DMS114 treated with DMSO at 0.1 percent for 48 hours (cell line): ENCODE results near the gene RGS21.

Experiments
- DNase-seq: peaks from one replicate; lab custom pipeline; 2025; ENCODE audit not compliant: unreplicated experiment; lab: John Stamatoyannopoulos, UW

Gene RGS21

DNA sequence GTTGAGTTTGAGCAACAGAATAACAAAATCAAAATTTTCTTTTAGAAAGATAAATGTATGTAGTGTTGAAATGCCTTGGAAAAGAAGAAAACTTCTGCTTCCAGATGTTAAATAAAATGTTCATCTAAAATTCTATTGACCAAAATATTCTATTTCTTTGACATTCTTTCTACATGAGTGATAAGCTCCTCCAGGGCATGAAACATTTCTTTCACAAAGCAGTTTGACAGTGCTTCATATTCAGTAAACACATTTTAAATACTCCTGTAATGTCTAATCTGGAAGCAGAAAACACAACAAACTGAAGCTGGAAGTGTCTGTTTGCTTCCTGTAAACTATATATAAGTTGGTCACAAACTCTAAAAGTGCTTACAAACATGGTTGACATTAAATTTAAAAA lies 61.5 kb downstream of the RGS21 start:
- no peak for DNase-seq

DNA sequence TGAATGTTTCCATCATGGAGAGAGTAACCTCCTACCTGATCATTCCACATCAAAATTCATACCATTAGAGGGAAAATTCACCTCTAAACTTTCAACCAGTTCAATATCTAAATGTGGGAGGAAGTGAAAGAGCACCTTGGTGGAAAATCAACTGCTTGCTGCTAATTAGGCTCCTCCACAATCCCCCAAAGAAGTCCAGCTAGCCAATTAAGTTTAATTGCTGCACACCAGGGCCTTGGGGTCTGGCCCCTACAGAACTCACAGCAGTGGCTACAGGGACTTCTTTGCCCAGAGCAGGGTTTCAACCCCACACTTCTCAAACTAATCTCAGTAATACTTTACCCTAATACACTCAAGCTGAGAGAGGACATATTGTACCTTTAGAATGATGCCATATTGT lies 62.1 kb downstream of the RGS21 start:
- DNase-seq: no peak

DNA sequence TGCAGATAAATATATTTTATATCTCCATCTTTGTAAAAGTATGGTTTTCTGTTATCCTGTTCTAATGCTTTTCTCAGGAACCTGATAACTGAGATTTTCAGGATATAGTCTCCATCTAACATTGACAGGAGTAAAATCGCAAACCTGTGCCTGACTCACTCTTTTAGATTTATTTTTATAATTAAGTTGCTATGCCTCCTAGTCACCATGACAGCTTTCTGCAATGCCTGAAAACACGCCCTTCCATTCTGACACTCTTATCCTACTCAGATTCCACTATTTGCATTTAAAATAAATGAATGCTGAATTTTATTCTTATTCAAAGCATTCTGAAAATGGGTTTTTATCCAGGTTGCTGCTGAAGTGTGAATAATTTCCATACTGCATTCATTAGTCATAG lies 62.8 kb downstream of the RGS21 start:
- no peak for DNase-seq

DNA sequence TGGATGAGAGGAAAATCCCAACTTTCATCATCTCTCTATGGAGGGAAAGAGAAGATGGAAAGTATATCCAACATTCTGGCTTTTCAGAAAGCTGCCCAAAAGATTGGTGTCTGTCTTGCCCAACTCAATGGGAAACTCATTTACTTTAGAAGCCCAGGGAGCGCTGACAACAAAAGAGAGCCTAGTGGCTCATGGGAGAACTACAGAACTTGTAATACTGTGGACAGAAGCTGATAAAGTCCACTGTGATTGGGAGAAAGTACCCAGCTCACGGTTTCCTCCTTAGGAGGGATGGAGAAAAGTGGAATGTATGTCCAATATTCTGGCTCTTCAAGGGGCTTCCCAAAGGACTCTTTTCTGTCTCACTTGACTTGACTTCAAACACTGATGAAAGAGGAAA lies 66.0 kb downstream of the RGS21 start:
- DNase-seq: no peak

DNA sequence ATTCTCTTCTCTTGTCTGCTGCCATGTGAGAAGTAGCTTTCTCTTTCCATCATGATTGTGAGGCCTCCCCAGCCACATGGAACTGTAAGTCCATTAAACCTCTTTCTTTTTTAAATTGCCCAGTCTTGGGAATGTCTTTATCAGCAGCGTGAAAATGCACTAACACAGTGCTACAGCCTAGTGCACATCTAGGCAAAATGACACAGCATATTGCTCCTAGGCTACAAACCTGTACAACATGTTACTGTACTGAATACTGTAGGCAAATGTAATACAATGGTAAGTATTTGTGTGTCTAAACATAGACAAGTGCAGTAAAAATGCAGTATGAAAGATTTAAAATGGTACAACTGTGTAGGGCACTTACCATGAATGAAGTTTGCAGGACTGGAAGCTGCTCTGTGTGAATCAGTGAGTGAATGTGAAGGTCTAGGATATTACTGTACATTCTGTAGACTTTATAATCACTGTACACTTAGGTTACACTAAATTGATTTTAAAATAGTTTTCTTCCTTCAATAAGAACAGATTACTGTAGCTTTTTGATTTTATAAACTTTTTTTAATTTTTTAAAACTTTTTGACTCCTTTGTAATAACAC lies 69.4 kb downstream of the RGS21 start:
- DNase-seq: no peak

DNA sequence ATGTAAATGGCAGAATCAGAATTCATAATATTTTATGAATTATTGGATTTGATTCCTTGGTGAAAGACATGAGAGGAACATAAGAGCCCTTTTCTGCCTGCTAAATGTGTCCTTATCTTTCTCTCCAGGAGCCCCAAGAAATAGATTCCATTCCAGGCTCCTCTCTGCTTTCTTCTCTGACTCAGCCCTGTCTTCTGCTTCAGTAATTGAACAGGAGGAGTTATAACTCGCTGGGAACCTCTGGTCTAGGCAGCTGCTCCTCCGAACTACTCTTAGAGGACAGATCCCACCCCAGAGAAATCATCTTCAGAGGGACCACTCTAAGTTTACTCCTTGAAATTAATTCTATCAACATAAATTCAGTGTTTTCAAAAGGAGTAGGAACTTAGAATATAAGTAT lies 78.4 kb downstream of the RGS21 start:
- no peak for DNase-seq

DNA sequence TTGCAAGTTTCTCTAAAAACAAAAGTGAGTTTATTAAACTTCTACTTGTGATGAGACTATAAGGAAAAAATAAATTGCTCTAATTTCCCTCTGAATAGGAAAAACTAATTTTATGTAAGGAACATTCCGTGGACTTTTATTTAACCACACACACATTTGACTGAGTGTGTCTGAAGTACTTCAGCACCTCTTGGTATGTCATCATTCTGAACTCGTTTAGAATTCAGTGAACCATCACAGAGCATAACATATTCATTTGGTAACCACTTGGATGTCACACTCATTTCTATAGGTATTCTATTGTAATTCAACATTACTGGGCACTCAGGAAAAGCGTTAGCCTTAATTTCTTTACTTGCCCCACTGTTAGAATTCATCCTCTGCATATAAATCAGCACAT lies 79.1 kb downstream of the RGS21 start:
- DNase-seq: no peak

DNA sequence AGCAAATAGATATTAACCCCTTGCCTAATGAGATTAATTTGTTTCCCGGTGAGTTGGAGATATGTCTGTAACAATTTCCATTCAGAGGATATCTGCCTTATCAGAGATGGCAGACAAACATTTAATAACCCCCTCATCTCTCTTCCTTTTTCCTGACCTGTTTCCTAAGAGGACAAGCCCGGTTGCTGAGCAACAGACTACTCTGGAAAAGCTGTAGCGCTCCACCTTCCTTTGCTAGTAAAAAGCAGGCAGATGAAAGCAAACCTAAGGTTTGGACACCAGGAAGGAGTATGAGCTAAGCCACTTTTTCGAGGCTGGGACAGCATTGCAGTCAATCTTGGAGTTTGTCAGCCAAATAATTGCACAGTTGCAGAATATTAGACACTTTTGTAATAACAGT lies 82.4 kb downstream of the RGS21 start:
- no peak for DNase-seq

DNA sequence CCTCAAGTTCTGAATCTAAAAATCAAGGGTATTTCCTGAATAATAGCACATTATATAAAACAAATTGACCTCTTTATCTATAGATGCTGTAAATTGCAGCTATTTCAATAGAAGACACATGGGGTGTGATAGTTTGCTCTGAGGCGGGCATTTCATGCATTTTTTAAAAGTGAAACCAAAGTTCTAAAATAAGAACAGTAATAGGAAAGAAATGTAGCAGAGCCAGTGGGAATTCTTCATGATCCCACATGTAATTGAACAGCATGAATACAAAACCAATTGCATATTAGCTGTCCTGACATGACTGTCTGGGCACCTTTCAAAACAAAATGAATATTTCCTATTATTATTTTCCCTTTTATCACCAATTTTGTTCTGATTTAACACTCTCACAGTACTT lies 85.0 kb downstream of the RGS21 start:
- no peak for DNase-seq

DNA sequence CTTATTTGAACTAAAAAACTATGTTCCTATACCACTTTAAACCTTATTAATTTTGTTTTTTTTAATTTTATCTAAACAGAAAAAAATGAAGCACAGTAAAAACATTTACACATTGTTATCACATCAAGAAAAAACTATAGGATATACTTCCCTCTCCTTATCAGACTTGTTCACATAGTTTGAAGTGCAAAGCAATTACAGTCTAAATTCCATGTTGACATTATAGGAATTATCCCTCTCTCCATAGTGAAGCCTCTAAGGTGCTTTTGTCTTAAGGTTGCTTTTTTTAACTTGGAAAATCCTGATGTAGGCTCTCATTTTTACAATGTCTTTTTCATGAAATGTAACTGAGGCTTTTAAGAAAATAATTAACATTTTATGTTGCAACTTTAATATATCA lies 85.8 kb downstream of the RGS21 start:
- no peak for DNase-seq

DNA sequence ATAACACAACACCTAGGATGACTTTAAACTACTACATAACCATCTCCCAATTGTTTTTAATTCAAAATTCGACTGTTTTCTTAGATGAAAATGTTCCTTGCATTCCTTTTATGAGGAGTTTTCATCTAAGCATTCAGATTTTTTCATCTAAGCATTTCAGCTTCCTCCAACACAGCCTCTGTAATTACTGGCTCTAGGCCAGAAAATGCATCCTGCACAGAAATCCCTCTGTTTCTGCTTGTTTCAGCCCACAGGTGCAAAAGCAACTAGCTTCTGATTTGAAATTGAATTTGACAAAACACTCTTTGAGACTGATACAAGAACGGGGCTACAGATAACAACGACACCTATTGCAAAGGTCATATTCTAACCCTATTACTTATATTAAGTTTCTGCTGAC lies 90.4 kb downstream of the RGS21 start:
- DNase-seq: no peak
